HG02981 (cell line): ENCODE measurements around the gene MUC6.

ENCODE experiments used
- ATAC-seq: cut with Tn5 transposase; IDR thresholded peaks from one replicate; pipeline ENCODE4 v1.9.1; 2021; ENCODE audit warnings: mild to moderate bottlenecking, moderate library complexity; ENCODE audit not compliant: unreplicated experiment

Gene MUC6

GRCh38 chr11:1010551-1011319, 25.8 kb downstream of the MUC6 start:
- ATAC-seq: no peak

GRCh38 chr11:1009991-1010390, 26.5 kb downstream of the MUC6 start:
- ATAC-seq: no peak

- ATAC-seq: no peak
Measured at GRCh38 chr11:1009371-1009770, 27.1 kb downstream of the MUC6 start.

GRCh38 chr11:1008803-1009145, 27.7 kb downstream of the MUC6 start:
- ATAC-seq: no peak

GRCh38 chr11:1008001-1008802, 28.3 kb downstream of the MUC6 start:
- no peak for ATAC-seq

- no peak for ATAC-seq
Measured at GRCh38 chr11:1007279-1007678, 29.2 kb downstream of the MUC6 start.

- no peak for ATAC-seq
Measured at GRCh38 chr11:1006762-1007161, 29.8 kb downstream of the MUC6 start.

- ATAC-seq: no peak
Measured at GRCh38 chr11:1005928-1006327, 30.6 kb downstream of the MUC6 start.

GRCh38 chr11:1003159-1003558, 33.4 kb downstream of the MUC6 start:
- ATAC-seq: no peak

- no peak for ATAC-seq
Measured at GRCh38 chr11:1002406-1002984, 34.0 kb downstream of the MUC6 start.

GRCh38 chr11:1001617-1002405, 34.7 kb downstream of the MUC6 start:
- ATAC-seq: no peak

- no peak for ATAC-seq
Measured at GRCh38 chr11:1000357-1001278, 35.9 kb downstream of the MUC6 start.

GRCh38 chr11:999009-999408, 37.5 kb downstream of the MUC6 start:
- no peak for ATAC-seq

- no peak for ATAC-seq
Measured at GRCh38 chr11:997907-998306, 38.6 kb downstream of the MUC6 start.

- ATAC-seq: no peak
Measured at GRCh38 chr11:996681-997080, 39.8 kb downstream of the MUC6 start.

GRCh38 chr11:995752-996420, 40.6 kb downstream of the MUC6 start:
- no peak for ATAC-seq

GRCh38 chr11:995044-995751, 41.3 kb downstream of the MUC6 start:
- ATAC-seq: no peak

- no peak for ATAC-seq
Measured at GRCh38 chr11:993632-994167, 42.8 kb downstream of the MUC6 start.

GRCh38 chr11:992577-992976, 43.9 kb downstream of the MUC6 start:
- no peak for ATAC-seq
